OCI-LY7 (cell line): ENCODE data around the gene RAD21L1.

Experiments used
- CTCF ChIP-seq: fragments of 200-600 bp; sonication (generic); conservative IDR thresholded peaks from 2 replicates; pipeline ENCODE4 v1.5.1; 2014; ENCODE audit warnings: mild to moderate bottlenecking, antibody characterized with exemption, low read length, moderate library complexity, mixed read lengths
- EZH2phosphoT487 ChIP-seq: fragments of 200-600 bp; sonication (generic); IDR thresholded peaks from 2 replicates; pipeline ENCODE4 v1.6.1; 2018; ENCODE audit warnings: low read depth, borderline replicate concordance, mild to moderate bottlenecking, mixed run types, antibody characterized with exemption, low read length, moderate library complexity, mixed read lengths

GRCh38 chr20:1267161-1267560, 41.3 kb downstream of the RAD21L1 start:
- TF ChIP-seq CTCF (no peak), EZH2phosphoT487 (no peak)
